ENCODE results near the gene CD63. TPM values are rescaled to one million over a fixed set of nuclear protein-coding genes. Genes with fewer than 3 reads are reported as not detected.

CD63 gene
- total and polyA plus RNA-seq, 2 experiments from 2014 or later, result 1,401 to 2,624 TPM

- 91% methylated on average over 9 of the region's 9 CpGs for WGBS (ENCODE audit: low lambda C conversion rate, missing lambda C conversion rate)
- TF ChIP-seq, protein P1, sequence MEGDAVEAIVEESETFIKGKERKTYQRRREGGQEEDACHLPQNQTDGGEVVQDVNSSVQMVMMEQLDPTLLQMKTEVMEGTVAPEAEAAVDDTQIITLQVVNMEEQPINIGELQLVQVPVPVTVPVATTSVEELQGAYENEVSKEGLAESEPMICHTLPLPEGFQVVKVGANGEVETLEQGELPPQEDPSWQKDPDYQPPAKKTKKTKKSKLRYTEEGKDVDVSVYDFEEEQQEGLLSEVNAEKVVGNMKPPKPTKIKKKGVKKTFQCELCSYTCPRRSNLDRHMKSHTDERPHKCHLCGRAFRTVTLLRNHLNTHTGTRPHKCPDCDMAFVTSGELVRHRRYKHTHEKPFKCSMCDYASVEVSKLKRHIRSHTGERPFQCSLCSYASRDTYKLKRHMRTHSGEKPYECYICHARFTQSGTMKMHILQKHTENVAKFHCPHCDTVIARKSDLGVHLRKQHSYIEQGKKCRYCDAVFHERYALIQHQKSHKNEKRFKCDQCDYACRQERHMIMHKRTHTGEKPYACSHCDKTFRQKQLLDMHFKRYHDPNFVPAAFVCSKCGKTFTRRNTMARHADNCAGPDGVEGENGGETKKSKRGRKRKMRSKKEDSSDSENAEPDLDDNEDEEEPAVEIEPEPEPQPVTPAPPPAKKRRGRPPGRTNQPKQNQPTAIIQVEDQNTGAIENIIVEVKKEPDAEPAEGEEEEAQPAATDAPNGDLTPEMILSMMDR (IDR thresholded peaks at IDR 0.05; ENCODE audit: poor library complexity), result no peak
- no peak for TF ChIP-seq EZH2phosphoT487 (IDR thresholded peaks at IDR 0.05; ENCODE audit: low read depth, severe bottlenecking, unreplicated experiment)
- TF ChIP-seq EZH2 (IDR thresholded peaks at IDR 0.05; ENCODE audit: borderline replicate concordance), result no peak
- H3K9me3 ChIP-seq (ENCODE audit: low read depth), result no peaks in the 10 kb centered on the region
Observed at GRCh38 chr12:55686366-55687010, 42.3 kb downstream of the CD63 start.

GRCh38 chr12:55685671-55686070 is 43.1 kb downstream of the CD63 start:
- peaks cover 12% of the 10 kb centered on the region for H3K79me2 ChIP-seq
- DNase-seq (ENCODE audit: low spot score), result no peak
- no peaks in the 10 kb centered on the region for H3K4me1 ChIP-seq (ENCODE audit: insufficient read depth)
- H3K36me3 ChIP-seq (replicated peaks; ENCODE audit: insufficient read depth, low read depth), result no peaks in the 10 kb centered on the region
- no peak overlapping the region for H2AFZ ChIP-seq
- H3K9me3 ChIP-seq (ENCODE audit: low read depth), result no peaks in the 10 kb centered on the region
- no peak overlapping the region for H3K4me2 ChIP-seq
- no peak overlapping the region for H3K4me3 ChIP-seq
- H3K9me2 ChIP-seq (replicated peaks; ENCODE audit: insufficient read depth), result no peaks in the 10 kb centered on the region
- H3K27ac ChIP-seq, result no peak overlapping the region
- H3K27me3 ChIP-seq, result no peaks in the 10 kb centered on the region
- no peak for TF ChIP-seq EZH2phosphoT487 (IDR thresholded peaks at IDR 0.05; ENCODE audit: low read depth, severe bottlenecking, unreplicated experiment)
- TF ChIP-seq, protein P1 (IDR thresholded peaks at IDR 0.05; ENCODE audit: poor library complexity), result no peak
- TF ChIP-seq EZH2 (IDR thresholded peaks at IDR 0.05; ENCODE audit: borderline replicate concordance), result no peak
- H4K20me1 ChIP-seq (ENCODE audit: insufficient read depth, poor library complexity, severe bottlenecking), result no peaks in the 10 kb centered on the region
- 89% methylated on average over 5 of the region's 5 CpGs for WGBS (ENCODE audit: low lambda C conversion rate, missing lambda C conversion rate)

More at GRCh38 chr12:55686366-55687010, 42.3 kb downstream of the CD63 start:
- Histone ChIP-seq H3K79me2 (peaks cover 12% of the 10 kb centered on the region), H3K4me2 (no peak overlapping the region), H3K27me3 (no peaks in the 10 kb centered on the region), H4K20me1 (ENCODE audit: insufficient read depth, poor library complexity, severe bottlenecking) (no peaks in the 10 kb centered on the region), H3K36me3 (replicated peaks; ENCODE audit: insufficient read depth, low read depth) (no peaks in the 10 kb centered on the region), H2AFZ (no peak overlapping the region), H3K4me1 (ENCODE audit: insufficient read depth) (no peaks in the 10 kb centered on the region), H3K9me2 (replicated peaks; ENCODE audit: insufficient read depth) (no peaks in the 10 kb centered on the region), H3K4me3 (no peak overlapping the region), H3K27ac (no peak overlapping the region)
- no peak for DNase-seq (ENCODE audit: low spot score)

- no peak for DNase-seq (ENCODE audit: low spot score)
- no peak overlapping the region for H3K27ac ChIP-seq
- WGBS (ENCODE audit: low lambda C conversion rate, missing lambda C conversion rate), result 94% methylated on average over 19 of the region's 20 CpGs
- no peaks in the 10 kb centered on the region for H3K9me2 ChIP-seq (replicated peaks; ENCODE audit: insufficient read depth)
- no peaks in the 10 kb centered on the region for H3K9me3 ChIP-seq (ENCODE audit: low read depth)
- H3K4me1 ChIP-seq (ENCODE audit: insufficient read depth), result no peaks in the 10 kb centered on the region
- no peaks in the 10 kb centered on the region for H3K27me3 ChIP-seq
- no peak overlapping the region for H2AFZ ChIP-seq
- no peaks in the 10 kb centered on the region for H4K20me1 ChIP-seq (ENCODE audit: insufficient read depth, poor library complexity, severe bottlenecking)
- no peaks in the 10 kb centered on the region for H3K36me3 ChIP-seq (replicated peaks; ENCODE audit: insufficient read depth, low read depth)
- H3K4me3 ChIP-seq, result no peak overlapping the region
- no peak overlapping the region for H3K4me2 ChIP-seq
- peaks cover 12% of the 10 kb centered on the region for H3K79me2 ChIP-seq
- TF ChIP-seq, protein P1 (IDR thresholded peaks at IDR 0.05; ENCODE audit: poor library complexity), result no peak
- TF ChIP-seq EZH2phosphoT487 (IDR thresholded peaks at IDR 0.05; ENCODE audit: low read depth, severe bottlenecking, unreplicated experiment) (no peak), EZH2 (IDR thresholded peaks at IDR 0.05; ENCODE audit: borderline replicate concordance) (no peak)
Observed at GRCh38 chr12:55684761-55685370, 43.9 kb downstream of the CD63 start.

All from hepatocyte (in vitro differentiated cells).